GM18499 (cell line): ENCODE data around the gene TNXB.
"Not testable (repeated sequence)": the region's sequence is repeated elsewhere in the genome, so short reads cannot be mapped to it uniquely, and the experiment has no call there.

Experiments
- ATAC-seq: cut with Tn5 transposase; IDR thresholded peaks from one replicate; pipeline ENCODE4 v1.9.1; 2021; ENCODE audit warnings: moderate number of reproducible peaks; ENCODE audit not compliant: insufficient read depth, unreplicated experiment

The TNXB gene

GRCh38 chr6:32112431-32112980, 3.4 kb upstream of the TNXB start:
- ATAC-seq = no peak

DNA sequence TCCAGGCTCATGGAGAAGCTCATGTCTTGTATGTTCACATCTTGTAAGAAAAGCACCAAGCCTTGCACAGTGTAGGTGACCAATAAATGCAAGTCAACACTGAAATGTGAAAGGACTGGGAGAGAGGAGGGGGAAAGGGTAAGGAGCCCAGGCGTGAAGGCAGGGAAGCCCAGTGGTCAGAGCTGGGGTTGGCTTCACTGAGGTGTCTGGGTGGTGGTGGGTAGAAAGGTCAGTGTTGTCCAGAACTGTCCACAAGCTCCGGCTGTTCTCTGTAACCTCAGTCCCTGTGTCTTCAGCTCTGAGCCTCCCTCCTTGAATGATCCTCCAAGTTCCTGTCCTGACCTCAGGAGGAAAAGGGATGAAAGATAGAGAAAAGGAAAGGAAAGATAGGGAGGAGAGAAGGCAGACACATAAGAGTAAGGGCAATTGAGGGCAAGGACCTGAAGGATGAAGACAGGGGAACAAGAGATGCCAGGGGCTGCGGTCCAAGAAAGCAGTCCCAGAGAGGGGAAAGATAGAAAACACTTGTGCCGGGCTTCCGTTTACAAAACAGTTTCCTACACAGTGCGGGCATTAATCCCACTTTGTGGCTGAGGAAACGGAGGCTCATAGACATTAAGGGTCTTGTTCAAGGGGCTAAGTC, 2.4 kb upstream of the TNXB start:
- no peak for ATAC-seq

GRCh38 chr6:32110632-32111031, 1.5 kb upstream of the TNXB start:
- ATAC-seq = no peak

DNA sequence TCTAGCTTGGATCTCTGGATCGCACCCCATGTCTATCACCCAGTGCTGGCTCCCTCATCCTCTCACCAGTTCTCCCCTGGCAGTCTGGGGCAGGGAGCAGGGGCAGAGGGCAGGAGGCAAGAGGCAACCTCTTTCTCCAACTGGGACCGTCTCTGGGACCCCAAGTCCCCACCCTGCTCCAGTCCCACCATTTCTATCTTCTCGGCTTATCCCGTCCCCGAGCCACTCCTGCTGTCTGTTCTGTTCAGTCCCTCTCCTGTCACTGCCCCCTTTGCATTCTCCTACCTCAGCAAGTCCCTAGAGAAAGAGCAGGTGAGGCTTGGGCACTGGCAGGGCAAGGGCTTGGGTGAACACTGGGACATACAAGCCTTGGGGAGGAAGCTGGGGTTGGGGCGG, 625 bp upstream of the TNXB start:
- no peak for ATAC-seq

- no peak for ATAC-seq
Measured at GRCh38 chr6:32108727-32109113, 418 bp downstream of the TNXB start.

- ATAC-seq = no peak
Measured at GRCh38 chr6:32108094-32108627, 977 bp downstream of the TNXB start.

DNA sequence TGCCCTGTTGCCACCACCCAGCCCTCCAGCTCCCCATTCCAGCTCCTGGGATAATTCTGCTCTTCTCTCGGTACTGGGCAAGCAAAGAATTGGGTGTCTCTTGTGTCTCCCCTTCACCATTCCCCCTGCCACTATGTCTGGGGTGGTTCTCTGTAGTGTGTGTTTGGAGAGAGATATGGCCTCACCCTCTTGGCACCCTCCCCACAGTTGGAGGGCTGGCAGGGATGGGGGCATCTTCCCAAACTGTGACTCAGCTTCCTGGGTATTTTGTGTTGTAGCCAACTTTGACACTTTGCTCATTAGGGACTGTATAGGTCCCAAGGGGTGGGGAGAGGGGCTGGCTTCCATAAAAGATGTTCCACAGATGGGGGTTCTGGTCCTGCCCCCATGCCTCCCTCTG, 1.7 kb downstream of the TNXB start:
- ATAC-seq = no peak

DNA sequence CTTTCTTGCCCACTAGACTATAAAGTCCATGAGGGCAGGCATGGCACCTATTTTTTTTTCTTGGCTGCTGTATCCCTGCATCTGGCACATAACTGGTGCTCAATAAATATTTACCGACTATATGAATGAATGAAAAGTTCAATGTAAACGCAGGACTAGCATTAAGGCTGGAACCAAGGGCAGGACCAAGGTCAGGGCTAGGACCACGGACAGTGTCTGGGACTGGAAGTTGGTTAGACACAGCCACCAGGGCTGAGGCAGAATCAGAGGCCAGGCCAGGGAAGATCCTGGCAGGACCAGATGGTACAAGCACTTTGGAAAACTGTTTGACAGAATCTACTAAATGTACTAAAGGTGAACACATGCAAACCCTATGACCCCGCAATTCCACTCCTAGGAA, 3.7 kb downstream of the TNXB start:
- no peak for ATAC-seq

- ATAC-seq = no peak
Measured at GRCh38 chr6:32102255-32102654, 6.9 kb downstream of the TNXB start.

GRCh38 chr6:32100251-32100650, 8.9 kb downstream of the TNXB start:
- ATAC-seq = not testable (repeated sequence)

- ATAC-seq = no peak
Measured at GRCh38 chr6:32097364-32097763, 11.8 kb downstream of the TNXB start.

- ATAC-seq = no peak
Measured at GRCh38 chr6:32096394-32097258, 12.5 kb downstream of the TNXB start.

DNA sequence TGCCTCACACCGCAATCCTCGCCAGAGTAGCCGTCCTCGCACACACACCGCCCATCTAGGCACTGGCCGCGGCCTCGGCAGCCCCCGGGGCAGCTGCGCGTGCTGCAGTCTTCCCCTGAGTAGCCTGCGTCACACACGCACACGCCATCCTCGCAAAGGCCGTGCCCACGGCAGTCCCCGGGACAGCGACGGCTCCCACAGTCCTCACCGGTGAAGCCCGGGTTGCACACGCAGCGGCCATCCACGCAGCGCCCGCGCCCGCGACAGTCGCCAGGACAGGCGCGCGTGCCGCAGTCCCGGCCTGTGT, 13.1 kb downstream of the TNXB start:
- ATAC-seq = no peak

DNA sequence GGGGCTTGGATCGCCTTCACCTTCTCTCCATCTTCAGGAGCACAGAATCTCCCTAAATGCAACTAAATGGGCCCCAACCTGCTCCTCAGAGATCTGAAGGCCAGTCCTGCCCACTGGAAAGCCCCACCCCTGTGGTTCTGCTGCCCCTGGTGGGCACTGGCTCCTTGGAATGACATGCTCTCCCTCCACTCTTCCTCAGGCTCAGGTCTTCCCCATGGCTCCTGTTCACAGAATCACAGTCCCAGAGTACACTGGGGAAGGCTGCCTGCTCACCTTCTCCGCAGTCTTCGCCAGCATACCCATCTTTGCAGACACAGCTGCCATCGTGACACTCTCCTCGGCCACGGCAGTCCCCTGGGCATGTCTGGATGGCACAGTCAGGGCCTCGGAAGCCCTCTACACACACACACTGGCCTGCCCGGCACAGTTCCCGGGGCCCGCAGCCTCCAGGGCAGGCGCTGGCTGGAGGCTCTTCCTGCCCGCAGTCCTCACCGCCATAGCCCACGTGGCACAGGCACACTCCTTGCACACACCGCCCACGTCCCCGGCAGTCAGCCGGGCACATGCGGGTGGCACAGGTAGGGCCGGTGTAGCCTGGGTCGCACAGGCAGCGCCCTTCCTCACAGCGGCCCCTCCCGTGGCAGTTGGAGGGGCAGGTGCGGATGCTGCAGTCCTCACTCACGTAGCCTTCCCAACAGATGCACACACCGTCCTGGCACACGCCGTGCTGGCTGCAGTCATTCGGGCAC, 13.6 kb downstream of the TNXB start:
- ATAC-seq = no peak

- no peak for ATAC-seq
Measured at GRCh38 chr6:32092760-32093497, 16.2 kb downstream of the TNXB start.

GRCh38 chr6:32089082-32089828, 19.9 kb downstream of the TNXB start:
- ATAC-seq = no peak

DNA sequence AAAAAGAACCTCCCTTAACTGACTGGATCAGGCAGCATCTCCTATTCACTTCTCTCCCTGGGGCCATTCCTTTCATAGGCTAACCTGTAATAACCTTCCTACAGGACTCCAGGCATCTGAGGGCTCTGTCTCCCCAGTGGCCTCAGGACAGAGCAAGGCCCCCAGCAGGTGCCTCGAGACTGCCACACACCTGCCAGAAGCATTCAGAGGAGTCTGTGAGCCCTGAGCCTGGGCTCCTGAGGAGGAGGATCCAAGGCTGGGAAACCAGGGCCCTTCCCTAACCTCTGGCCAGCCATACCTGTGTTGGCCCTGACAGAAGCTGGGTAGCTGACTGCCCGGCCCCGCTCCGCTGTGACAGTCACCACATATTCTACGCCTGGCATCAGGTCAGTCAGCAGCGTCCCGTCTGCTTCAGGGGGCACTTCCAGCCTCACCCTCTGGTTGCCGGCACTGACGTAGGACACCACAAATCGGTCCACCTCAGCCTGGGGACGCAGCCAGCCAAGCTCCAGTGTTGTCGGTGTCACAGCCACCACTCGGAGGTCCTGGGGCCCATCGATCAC, 20.6 kb downstream of the TNXB start:
- ATAC-seq = no peak

DNA sequence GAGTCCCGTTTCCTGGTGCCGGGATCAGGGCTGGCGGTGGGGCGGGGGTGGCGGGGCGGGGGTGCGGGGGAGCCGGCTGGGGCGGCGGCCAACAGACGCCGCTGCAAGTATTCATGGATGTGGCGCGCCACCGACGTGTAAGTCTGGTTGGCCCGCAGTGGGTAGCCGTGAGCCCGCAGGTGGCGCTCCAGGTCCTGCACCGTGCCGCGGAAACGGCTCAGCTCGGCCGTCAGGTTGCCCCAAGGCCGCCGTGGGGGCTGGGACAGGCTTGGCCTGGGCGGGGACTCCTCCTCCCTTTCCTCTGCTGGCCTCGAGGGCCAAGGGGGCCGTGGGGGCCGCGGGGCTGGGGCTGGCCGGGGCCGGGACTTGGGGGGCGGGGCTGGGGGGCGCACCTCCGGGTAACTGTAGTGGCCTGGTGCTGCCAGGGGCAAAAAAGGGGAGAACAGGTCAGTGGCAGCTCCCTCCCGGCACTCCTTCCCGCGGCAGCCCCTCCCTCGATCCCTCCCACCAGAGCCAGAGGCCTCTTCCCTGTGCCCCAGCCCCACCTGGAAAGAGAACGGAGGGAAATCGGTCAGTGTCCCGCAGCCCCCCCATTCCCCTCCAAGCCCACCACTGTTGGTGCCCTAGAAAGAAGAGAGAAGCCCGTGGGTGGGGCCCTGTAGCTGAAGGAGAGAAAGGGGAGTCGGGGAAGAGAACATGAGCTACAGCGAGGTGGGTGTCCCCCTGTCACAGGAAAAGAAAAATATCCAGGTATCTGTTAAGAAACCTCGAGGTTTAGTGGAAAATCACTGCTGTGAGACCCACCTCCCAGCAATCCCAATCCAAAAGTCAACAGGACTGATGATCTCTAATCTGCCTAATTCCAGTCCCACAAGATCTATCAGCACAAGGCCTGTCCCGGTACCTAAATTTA, 21.3 kb downstream of the TNXB start:
- no peak for ATAC-seq
